Measurements from ENCODE around the gene HPCAL1. TPM values are rescaled to one million over a fixed set of nuclear protein-coding genes. Genes with fewer than 3 reads are reported as not detected.

HPCAL1 gene
- total RNA-seq, 1 donor from 2014 or later = 12.3 TPM

DNA sequence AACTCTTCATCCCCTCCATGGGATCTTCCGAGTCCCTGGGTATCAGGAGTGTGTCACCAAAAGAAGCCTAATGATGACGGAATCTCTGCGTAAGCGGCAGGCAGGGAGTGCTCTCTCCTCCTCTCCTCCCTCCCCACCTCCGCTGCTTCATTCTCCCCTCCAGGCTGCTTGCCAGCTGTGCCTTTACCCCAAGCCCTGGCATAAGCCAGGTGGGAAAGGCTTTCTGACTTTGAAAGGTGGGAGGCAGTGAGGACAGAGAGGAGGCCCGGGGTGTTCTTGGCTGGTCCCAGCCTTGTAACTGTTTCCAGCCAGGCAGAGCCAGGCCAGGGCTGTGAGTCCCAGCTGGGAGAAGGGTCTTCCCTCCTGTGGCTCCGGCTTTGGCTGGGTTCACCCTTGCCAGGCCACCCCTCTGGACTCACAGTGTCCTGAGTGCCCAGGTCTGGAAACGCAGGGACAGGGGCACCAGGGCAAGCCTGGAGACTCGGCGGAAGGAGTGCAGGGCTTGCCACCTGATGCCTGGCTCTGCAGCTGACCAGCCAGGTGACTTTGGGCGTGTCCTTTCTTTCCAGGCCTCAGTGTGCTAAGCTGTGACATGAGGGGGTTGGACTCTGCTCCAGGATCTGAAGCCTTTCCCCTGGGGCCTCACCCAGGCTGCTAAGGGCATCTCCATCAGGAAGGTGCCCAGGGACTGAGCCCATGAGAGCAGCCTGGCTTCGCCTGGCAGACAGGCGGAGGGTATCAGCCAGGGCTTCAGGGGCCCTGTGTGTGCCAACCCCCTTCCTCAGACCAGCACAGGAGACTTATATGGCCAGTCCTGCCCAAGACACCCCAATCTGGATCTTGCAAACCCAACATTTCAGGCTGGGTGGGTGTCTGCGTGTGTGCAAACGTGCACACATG is 32.7 kb upstream of the HPCAL1 start:
- DNase-seq (ENCODE audit: low read depth) (no peak), FAIRE-seq (no peak)
- TF ChIP-seq EZH2 (IDR thresholded peaks at IDR 0.05; ENCODE audit: insufficient read depth, low read length) = no peak
- TF ChIP-seq, protein P1, sequence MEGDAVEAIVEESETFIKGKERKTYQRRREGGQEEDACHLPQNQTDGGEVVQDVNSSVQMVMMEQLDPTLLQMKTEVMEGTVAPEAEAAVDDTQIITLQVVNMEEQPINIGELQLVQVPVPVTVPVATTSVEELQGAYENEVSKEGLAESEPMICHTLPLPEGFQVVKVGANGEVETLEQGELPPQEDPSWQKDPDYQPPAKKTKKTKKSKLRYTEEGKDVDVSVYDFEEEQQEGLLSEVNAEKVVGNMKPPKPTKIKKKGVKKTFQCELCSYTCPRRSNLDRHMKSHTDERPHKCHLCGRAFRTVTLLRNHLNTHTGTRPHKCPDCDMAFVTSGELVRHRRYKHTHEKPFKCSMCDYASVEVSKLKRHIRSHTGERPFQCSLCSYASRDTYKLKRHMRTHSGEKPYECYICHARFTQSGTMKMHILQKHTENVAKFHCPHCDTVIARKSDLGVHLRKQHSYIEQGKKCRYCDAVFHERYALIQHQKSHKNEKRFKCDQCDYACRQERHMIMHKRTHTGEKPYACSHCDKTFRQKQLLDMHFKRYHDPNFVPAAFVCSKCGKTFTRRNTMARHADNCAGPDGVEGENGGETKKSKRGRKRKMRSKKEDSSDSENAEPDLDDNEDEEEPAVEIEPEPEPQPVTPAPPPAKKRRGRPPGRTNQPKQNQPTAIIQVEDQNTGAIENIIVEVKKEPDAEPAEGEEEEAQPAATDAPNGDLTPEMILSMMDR (IDR thresholded peaks at IDR 0.05; ENCODE audit: insufficient read depth, low read depth, low read length) = no peak
- H3K4me3 Mint-ChIP-seq (ENCODE audit: unreplicated experiment) = no peak overlapping the region
- no peaks in the 10 kb centered on the region for H3K36me3 Mint-ChIP-seq (ENCODE audit: low read depth, unreplicated experiment)
- H3K27ac Mint-ChIP-seq (ENCODE audit: unreplicated experiment) = no peak overlapping the region
- Histone ChIP-seq H3K36me3 (ENCODE audit: insufficient read depth, low read length) (no peaks in the 10 kb centered on the region), H3K9me3 (ENCODE audit: insufficient read depth, low read depth, low read length) (no peaks in the 10 kb centered on the region), H3K27me3 (ENCODE audit: insufficient read depth, low read length) (no peaks in the 10 kb centered on the region), H3K4me3 (ENCODE audit: insufficient read depth, low read depth, low read length) (no peak overlapping the region), H3K27ac (ENCODE audit: low read depth, low read length) (no peak overlapping the region), H4K20me1 (ENCODE audit: insufficient read depth, low read length) (no peaks in the 10 kb centered on the region), H3K4me1 (ENCODE audit: insufficient read depth, low read length) (peaks cover 7% of the 10 kb centered on the region), H3K4me2 (ENCODE audit: low read length) (no peak overlapping the region), H2AFZ (ENCODE audit: low read depth, low read length) (no peak overlapping the region), H3K9ac (ENCODE audit: low read length) (no peak overlapping the region), H3K79me2 (ENCODE audit: insufficient read depth, low read length) (no peaks in the 10 kb centered on the region)
- H3K27me3 Mint-ChIP-seq (ENCODE audit: low read depth, unreplicated experiment) = peaks cover 12% of the 10 kb centered on the region
- H3K4me1 Mint-ChIP-seq (ENCODE audit: low read depth, unreplicated experiment) = peaks cover 2% of the 10 kb centered on the region
- H3K9me3 Mint-ChIP-seq (ENCODE audit: unreplicated experiment) = peaks cover 4% of the 10 kb centered on the region

- Mint-ChIP-seq H3K4me3 (ENCODE audit: unreplicated experiment) (no peak overlapping the region), H3K27me3 (ENCODE audit: low read depth, unreplicated experiment) (peaks cover 9% of the 10 kb centered on the region), H3K9me3 (ENCODE audit: unreplicated experiment) (no peaks in the 10 kb centered on the region), H3K4me1 (ENCODE audit: low read depth, unreplicated experiment) (no peaks in the 10 kb centered on the region), H3K36me3 (ENCODE audit: low read depth, unreplicated experiment) (no peaks in the 10 kb centered on the region), H3K27ac (ENCODE audit: unreplicated experiment) (no peak overlapping the region)
- FAIRE-seq = no peak
- no peak for TF ChIP-seq EZH2 (IDR thresholded peaks at IDR 0.05; ENCODE audit: insufficient read depth, low read length)
- TF ChIP-seq, protein P1 (IDR thresholded peaks at IDR 0.05; ENCODE audit: insufficient read depth, low read depth, low read length) = no peak
- Histone ChIP-seq H3K4me3 (ENCODE audit: insufficient read depth, low read depth, low read length) (no peak overlapping the region), H3K27ac (ENCODE audit: low read depth, low read length) (no peak overlapping the region), H3K9ac (ENCODE audit: low read length) (no peak overlapping the region), H2AFZ (ENCODE audit: low read depth, low read length) (no peak overlapping the region), H4K20me1 (ENCODE audit: insufficient read depth, low read length) (no peaks in the 10 kb centered on the region), H3K79me2 (ENCODE audit: insufficient read depth, low read length) (no peaks in the 10 kb centered on the region), H3K36me3 (ENCODE audit: insufficient read depth, low read length) (no peaks in the 10 kb centered on the region), H3K9me3 (ENCODE audit: insufficient read depth, low read depth, low read length) (no peaks in the 10 kb centered on the region), H3K4me2 (ENCODE audit: low read length) (no peak overlapping the region), H3K4me1 (ENCODE audit: insufficient read depth, low read length) (peaks cover 3% of the 10 kb centered on the region), H3K27me3 (ENCODE audit: insufficient read depth, low read length) (no peaks in the 10 kb centered on the region)
- no peak for DNase-seq (ENCODE audit: low read depth)
Measured at GRCh38 chr2:10271509-10271908, 31.2 kb upstream of the HPCAL1 start.

DNA sequence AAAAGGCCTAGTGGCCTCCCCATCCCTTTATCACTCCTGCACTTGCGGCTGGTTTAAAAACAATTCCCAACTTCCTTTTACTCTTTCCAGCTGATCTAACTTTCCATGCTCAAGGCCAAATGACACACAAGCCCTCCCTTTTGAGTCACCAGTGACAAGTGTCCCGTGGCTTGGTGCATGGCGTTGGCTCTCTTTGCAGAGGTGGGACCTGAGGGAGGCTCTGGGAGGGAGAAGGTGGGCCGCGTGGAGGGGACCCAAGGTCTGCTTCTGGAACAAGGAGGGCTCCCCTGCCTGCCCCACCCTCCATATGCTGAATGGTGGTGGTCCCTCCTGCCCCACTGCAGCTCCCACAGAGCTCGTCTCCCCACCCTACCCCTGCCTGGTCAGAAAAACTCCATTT is 30.8 kb upstream of the HPCAL1 start:
- H3K9me3 Mint-ChIP-seq (ENCODE audit: unreplicated experiment) = no peaks in the 10 kb centered on the region
- Histone ChIP-seq H3K9ac (ENCODE audit: low read length) (no peak overlapping the region), H3K27me3 (ENCODE audit: insufficient read depth, low read length) (no peaks in the 10 kb centered on the region), H3K4me3 (ENCODE audit: insufficient read depth, low read depth, low read length) (no peak overlapping the region), H3K4me2 (ENCODE audit: low read length) (no peak overlapping the region), H3K9me3 (ENCODE audit: insufficient read depth, low read depth, low read length) (no peaks in the 10 kb centered on the region), H2AFZ (ENCODE audit: low read depth, low read length) (no peak overlapping the region), H4K20me1 (ENCODE audit: insufficient read depth, low read length) (no peaks in the 10 kb centered on the region), H3K4me1 (ENCODE audit: insufficient read depth, low read length) (peaks cover 3% of the 10 kb centered on the region), H3K27ac (ENCODE audit: low read depth, low read length) (no peak overlapping the region), H3K36me3 (ENCODE audit: insufficient read depth, low read length) (no peaks in the 10 kb centered on the region), H3K79me2 (ENCODE audit: insufficient read depth, low read length) (no peaks in the 10 kb centered on the region)
- TF ChIP-seq, protein P1 (IDR thresholded peaks at IDR 0.05; ENCODE audit: insufficient read depth, low read depth, low read length) = no peak
- TF ChIP-seq EZH2 (IDR thresholded peaks at IDR 0.05; ENCODE audit: insufficient read depth, low read length) = no peak
- H3K27ac Mint-ChIP-seq (ENCODE audit: unreplicated experiment) = no peak overlapping the region
- no peak for DNase-seq (ENCODE audit: low read depth)
- peaks cover 9% of the 10 kb centered on the region for H3K27me3 Mint-ChIP-seq (ENCODE audit: low read depth, unreplicated experiment)
- H3K4me3 Mint-ChIP-seq (ENCODE audit: unreplicated experiment) = no peak overlapping the region
- H3K36me3 Mint-ChIP-seq (ENCODE audit: low read depth, unreplicated experiment) = no peaks in the 10 kb centered on the region
- no peaks in the 10 kb centered on the region for H3K4me1 Mint-ChIP-seq (ENCODE audit: low read depth, unreplicated experiment)
- FAIRE-seq = no peak
